Uterus (tissue), 4 donors: ENCODE data around the gene PLIN1. TPM values are rescaled to one million over a fixed set of nuclear protein-coding genes. Genes with fewer than 3 reads are reported as not detected.

ENCODE experiments used
- DNase-seq, 2 donors: peaks; one replicate each; pipeline ENCODE4 v3.0.0-alpha.2; 2019 to 2020
- H3K27ac ChIP-seq, 2 donors: fragments of 200-600 bp; sonication (generic); 1 replicate in 1 of 2; 2 replicates in 1 of 2; pipeline ENCODE4 v1.5.1; 2016 to 2018
- H3K27me3 ChIP-seq, 2 donors: fragments of 200-600 bp; sonication (generic); one replicate each; pipeline ENCODE4 v1.5.1; 2018 to 2019; ENCODE audit warnings: control low read depth in 1 of 2
- H3K36me3 ChIP-seq, 2 donors: fragments of 200-600 bp; sonication (generic); one replicate each; pipeline ENCODE4 v1.5.1; 2019; ENCODE audit warnings: control low read depth in 1 of 2
- H3K4me1 ChIP-seq, 2 donors: fragments of 200-600 bp; sonication (generic); one replicate each; pipeline ENCODE4 v1.5.1; 2018 to 2019; ENCODE audit warnings: control low read depth in 1 of 2
- H3K4me3 ChIP-seq, 2 donors: fragments of 200-600 bp; sonication (generic); 1 replicate in 1 of 2; 2 replicates in 1 of 2; pipeline ENCODE4 v1.5.1; 2018 to 2019; ENCODE audit warnings: mild to moderate bottlenecking in 1 of 2
- H3K9me3 ChIP-seq, 2 donors: fragments of 200-600 bp; sonication (generic); one replicate each; pipeline ENCODE4 v1.5.1; 2019; ENCODE audit warnings: control low read depth in 1 of 2
- POLR2A ChIP-seq, 2 donors: fragments of 450-650 bp; IDR thresholded peaks; one replicate each; pipeline ENCODE4 v1.6.1; 2016; ENCODE audit warnings: antibody characterized with exemption in 2 of 2, mild to moderate bottlenecking in 1 of 2, moderate library complexity in 1 of 2
- intact Hi-C: fragments of 100-400 bp; cut with DNase I; formaldehyde crosslinking; loops from one replicate; pipeline ENCODE4 v1.15.1; 2023; ENCODE audit warnings: low total_unique reads
- total RNA-seq, 4 donors: library from RNA; depleted of rRNA in 3 of 4; stranded (reverse); fragments of >200 nt in 3 of 4; gene quantifications; one replicate each; pipeline versions ENCODE4 v1.1.0 to v1.2.4, GENCODE V29; 2014 to 2023
- TF ChIP-seq, protein P1 (sequence below), 4 experiments: fragments of 200-600 bp in 2 of 4; fragments of 450-650 bp in 2 of 4; sonication (generic) in 2 of 4; IDR thresholded peaks; one replicate each; pipeline ENCODE4 v1.5.1; 2016 to 2019; ENCODE audit warnings: antibody characterized with exemption in 4 of 4, mild to moderate bottlenecking in 2 of 4, moderate library complexity in 1 of 4
- donor health status: DM: yes; HTN: yes; CAD: no.

PLIN1 gene
- total RNA-seq, 4 donors from 2014 or later, result 0.26 to 1.3 (median 0.48) TPM; not detected in 1

GRCh38 chr15:89628806-89629715, 50.1 kb downstream of the PLIN1 start:
- no peak overlapping the region for H3K4me3 ChIP-seq
- intact Hi-C loops, result no loop called here
- TF ChIP-seq, protein P1, sequence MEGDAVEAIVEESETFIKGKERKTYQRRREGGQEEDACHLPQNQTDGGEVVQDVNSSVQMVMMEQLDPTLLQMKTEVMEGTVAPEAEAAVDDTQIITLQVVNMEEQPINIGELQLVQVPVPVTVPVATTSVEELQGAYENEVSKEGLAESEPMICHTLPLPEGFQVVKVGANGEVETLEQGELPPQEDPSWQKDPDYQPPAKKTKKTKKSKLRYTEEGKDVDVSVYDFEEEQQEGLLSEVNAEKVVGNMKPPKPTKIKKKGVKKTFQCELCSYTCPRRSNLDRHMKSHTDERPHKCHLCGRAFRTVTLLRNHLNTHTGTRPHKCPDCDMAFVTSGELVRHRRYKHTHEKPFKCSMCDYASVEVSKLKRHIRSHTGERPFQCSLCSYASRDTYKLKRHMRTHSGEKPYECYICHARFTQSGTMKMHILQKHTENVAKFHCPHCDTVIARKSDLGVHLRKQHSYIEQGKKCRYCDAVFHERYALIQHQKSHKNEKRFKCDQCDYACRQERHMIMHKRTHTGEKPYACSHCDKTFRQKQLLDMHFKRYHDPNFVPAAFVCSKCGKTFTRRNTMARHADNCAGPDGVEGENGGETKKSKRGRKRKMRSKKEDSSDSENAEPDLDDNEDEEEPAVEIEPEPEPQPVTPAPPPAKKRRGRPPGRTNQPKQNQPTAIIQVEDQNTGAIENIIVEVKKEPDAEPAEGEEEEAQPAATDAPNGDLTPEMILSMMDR (IDR thresholded peaks at IDR 0.05), result no peak
- no peak for TF ChIP-seq POLR2A (IDR thresholded peaks at IDR 0.05)
- DNase-seq, result no peak
- no peaks in the 10 kb centered on the region for H3K27me3 ChIP-seq
- H3K4me1 ChIP-seq, result no peaks in the 10 kb centered on the region
- H3K36me3 ChIP-seq, result no peaks in the 10 kb centered on the region
- H3K9me3 ChIP-seq, result no peaks in the 10 kb centered on the region
- H3K27ac ChIP-seq, result no peak overlapping the region

GRCh38 chr15:89628301-89628700, 50.9 kb downstream of the PLIN1 start:
- Histone ChIP-seq H3K4me3 (no peak overlapping the region), H3K27ac (no peak overlapping the region), H3K4me1 (no peaks in the 10 kb centered on the region), H3K36me3 (no peaks in the 10 kb centered on the region), H3K9me3 (no peaks in the 10 kb centered on the region), H3K27me3 (no peaks in the 10 kb centered on the region)
- no peak for TF ChIP-seq POLR2A (IDR thresholded peaks at IDR 0.05)
- TF ChIP-seq, protein P1 (IDR thresholded peaks at IDR 0.05), result no peak
- DNase-seq, result no peak
- intact Hi-C loops, result no loop called here

GRCh38 chr15:89627256-89627970, 51.8 kb downstream of the PLIN1 start:
- Histone ChIP-seq H3K4me1 (no peaks in the 10 kb centered on the region), H3K4me3 (no peak overlapping the region), H3K27me3 (no peaks in the 10 kb centered on the region), H3K36me3 (no peaks in the 10 kb centered on the region), H3K9me3 (no peaks in the 10 kb centered on the region), H3K27ac (no peak overlapping the region)
- no peak for TF ChIP-seq POLR2A (IDR thresholded peaks at IDR 0.05)
- TF ChIP-seq, protein P1 (IDR thresholded peaks at IDR 0.05), result no peak
- intact Hi-C loops, result no loop called here
- DNase-seq, result no peak

GRCh38 chr15:89625716-89626115, 53.5 kb downstream of the PLIN1 start:
- no peaks in the 10 kb centered on the region for H3K36me3 ChIP-seq

More at GRCh38 chr15:89625716-89626115, 53.5 kb downstream of the PLIN1 start:
- no peak for DNase-seq
- H3K4me1 ChIP-seq, result no peaks in the 10 kb centered on the region
- no peaks in the 10 kb centered on the region for H3K9me3 ChIP-seq
- H3K27ac ChIP-seq, result no peak overlapping the region
- no peak for TF ChIP-seq POLR2A (IDR thresholded peaks at IDR 0.05)
- TF ChIP-seq, protein P1 (IDR thresholded peaks at IDR 0.05), result no peak
- intact Hi-C loops, result no loop called here
- no peak overlapping the region for H3K4me3 ChIP-seq
- H3K27me3 ChIP-seq, result no peaks in the 10 kb centered on the region
